GM12873 (cell line): ENCODE results near the gene KRTAP16-1.

Source experiments
- TF ChIP-seq, protein P1 (sequence below): IDR thresholded peaks from 2 replicates; pipeline ENCODE4 v1.5.1; 2012; ENCODE audit warnings: low read depth, mild to moderate bottlenecking, moderate library complexity, low read length, control low read depth; ENCODE audit not compliant: insufficient read depth; ENCODE audit errors: missing control alignments

The KRTAP16-1 gene

DNA sequence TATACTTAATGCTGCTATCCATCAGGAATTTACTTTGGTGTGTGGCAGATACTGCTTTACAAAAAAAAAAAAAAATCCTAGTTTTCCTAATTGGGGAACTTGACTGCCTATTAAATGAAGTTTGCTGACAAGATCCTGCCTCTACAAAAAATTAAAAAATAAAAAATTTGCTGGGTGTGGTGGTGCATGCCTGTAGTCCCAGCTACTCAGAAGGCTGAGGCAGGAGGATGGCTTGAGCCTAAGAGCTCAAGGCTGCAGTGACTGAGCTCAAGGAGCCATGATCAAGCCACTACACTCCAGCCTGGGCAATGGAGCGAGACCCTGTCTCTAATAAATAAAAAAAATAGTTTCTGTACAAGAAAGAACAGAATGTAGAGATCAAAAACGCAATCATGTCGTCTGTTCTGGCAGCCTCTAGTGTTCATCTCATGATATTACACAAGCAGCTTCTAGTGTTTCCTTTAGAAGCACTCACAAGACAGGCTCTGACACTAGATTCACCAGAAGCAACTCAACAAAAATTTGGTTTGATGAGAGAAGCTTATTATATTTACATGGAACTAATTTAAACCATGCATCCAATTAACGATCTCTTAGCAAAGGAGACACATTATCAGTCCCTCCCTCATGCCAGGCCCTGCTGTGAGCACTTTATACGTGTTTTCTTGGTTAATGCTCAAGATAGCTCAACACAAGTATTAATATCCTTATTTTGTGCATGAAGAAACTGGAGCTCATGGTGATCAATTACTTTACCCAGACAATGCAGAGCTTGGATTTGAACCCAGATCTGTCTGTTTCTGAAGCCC lies 13.2 kb upstream of the KRTAP16-1 start:
- TF ChIP-seq, protein P1, sequence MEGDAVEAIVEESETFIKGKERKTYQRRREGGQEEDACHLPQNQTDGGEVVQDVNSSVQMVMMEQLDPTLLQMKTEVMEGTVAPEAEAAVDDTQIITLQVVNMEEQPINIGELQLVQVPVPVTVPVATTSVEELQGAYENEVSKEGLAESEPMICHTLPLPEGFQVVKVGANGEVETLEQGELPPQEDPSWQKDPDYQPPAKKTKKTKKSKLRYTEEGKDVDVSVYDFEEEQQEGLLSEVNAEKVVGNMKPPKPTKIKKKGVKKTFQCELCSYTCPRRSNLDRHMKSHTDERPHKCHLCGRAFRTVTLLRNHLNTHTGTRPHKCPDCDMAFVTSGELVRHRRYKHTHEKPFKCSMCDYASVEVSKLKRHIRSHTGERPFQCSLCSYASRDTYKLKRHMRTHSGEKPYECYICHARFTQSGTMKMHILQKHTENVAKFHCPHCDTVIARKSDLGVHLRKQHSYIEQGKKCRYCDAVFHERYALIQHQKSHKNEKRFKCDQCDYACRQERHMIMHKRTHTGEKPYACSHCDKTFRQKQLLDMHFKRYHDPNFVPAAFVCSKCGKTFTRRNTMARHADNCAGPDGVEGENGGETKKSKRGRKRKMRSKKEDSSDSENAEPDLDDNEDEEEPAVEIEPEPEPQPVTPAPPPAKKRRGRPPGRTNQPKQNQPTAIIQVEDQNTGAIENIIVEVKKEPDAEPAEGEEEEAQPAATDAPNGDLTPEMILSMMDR: peak; percentile 78

DNA sequence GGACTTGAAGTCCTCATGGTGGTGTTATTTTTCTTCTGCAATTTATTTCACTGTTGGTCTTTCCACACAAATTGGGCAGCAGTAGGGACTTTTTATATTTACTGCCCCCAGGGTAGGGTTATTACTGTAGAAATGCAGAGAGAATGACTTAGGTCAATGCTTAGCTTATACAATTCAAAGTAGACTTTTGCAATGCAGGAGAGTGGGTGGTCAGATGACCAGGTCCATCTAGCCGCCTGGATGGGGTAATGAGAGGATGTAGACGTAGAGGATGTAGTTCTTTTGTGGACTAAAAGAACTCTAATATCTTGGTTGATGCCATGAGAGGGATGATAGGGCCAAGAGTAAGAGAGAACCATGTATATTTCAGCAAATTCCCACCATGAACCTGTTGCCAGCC lies 9.1 kb upstream of the KRTAP16-1 start:
- TF ChIP-seq, protein P1: no peak

DNA sequence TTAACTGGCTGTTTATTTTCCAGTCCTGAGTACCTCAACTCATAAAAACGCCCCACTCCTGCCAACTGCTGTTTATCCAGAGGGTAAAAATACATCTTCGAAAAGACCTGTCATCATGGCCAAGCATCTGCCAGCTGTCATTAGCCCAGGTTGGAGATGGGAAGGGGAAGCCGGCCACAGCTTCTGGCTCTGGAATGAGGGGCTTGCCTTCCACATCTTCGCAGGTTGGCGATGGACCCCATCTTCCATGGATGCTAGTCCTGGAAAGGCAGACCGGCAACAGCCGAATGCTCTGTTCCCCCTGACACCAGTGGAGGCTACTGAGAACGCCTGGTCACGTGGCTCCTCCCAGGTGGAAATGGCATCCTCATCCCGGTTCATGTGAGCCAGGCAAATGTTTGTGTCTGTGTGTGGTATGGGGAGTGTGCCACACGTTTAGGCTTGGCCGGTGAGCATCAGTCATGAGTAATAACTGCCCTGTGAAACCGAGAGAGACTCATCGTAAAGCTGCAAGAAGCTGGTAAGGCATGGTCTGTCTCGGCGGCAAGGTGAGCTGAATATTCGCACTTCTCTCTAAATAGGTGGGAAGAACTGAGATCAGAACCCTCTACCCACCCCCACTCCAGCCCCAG lies 6.8 kb upstream of the KRTAP16-1 start:
- TF ChIP-seq, protein P1: no peak

DNA sequence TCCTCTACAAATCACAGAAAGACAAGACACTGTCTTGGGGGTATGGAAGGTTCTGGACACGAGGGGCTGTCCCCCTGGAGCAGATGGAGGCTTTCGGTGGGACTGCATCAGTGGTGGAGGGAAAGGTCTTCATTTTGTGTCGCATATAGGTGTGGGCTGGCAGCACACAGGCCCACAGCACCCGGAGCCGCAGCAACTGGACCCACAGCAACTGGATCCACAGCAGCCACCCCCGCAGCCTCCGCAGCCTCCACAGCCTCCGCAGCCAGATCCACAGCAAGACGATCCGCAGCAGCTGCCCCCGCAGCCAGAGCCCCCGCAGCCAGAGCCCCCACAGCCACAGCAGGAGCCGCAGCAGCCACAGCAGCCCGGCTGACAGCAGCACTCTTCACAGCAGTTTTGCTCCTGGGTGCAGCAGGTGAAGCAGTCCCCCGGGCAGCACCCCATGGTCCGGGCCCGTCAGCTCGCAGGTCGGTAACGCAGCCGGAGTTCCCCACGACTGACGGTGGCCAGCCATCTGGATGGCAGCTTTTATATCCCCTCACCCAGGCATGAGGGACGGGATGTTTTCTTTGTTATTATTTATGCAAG lies 6.2 kb upstream of the KRTAP16-1 start, which contains the start of gene KRTAP17-1:
KRTAP17-1 (minus strand) TSS at position 507 of the 591 bp plus-strand sequence; CDS start at position 447, 60 bp downstream.
- TF ChIP-seq, protein P1: no peak

GRCh38 chr17:41311111-41311510 lies 2.0 kb upstream of the KRTAP16-1 start:
- TF ChIP-seq, protein P1: no peak

- TF ChIP-seq, protein P1: no peak
Measured at GRCh38 chr17:41308251-41308917, 725 bp downstream of the KRTAP16-1 start.
